Measurements from ENCODE around the gene SPINK8.

DNA sequence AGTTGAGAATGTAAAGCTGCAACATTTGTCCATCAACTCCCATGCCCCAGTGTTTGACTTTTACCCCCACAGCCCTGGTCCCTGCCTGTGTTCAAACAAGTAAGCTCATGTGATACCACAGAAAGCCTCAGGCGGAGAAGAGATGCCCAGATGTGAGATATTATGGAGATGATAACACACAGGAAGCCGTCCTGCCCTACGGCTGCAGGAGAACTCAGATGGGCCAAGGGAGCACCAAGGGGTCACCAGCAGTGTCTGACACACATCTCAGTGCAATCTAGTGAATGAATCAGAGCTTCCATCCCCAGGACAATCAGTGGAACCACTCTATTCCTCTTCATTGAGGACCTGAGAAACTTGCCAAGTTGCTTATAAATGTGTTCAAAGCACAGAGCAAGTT is 14.0 kb upstream of the SPINK8 start:
- TF ChIP-seq SUZ12 (IDR thresholded peaks at IDR 0.05; ENCODE audit: low read length) (no peak), POLR2A (IDR thresholded peaks at IDR 0.05; ENCODE audit: control extremely low read depth in 1 of 2, low read depth in 2 of 2, low read length in 2 of 2) (no peak), CHD1 (IDR thresholded peaks at IDR 0.05; ENCODE audit: low read depth, low read length) (no peak), EZH2 (IDR thresholded peaks at IDR 0.05; ENCODE audit: low read depth, low read length, severe bottlenecking) (no peak), CREB1 (IDR thresholded peaks at IDR 0.05) (no peak), GABPA (IDR thresholded peaks at IDR 0.05; ENCODE audit: borderline replicate concordance, insufficient read depth, low read length) (no peak), RAD21 (IDR thresholded peaks at IDR 0.05 in 1 of 2, conservative IDR thresholded peaks at IDR 0.05 in 1 of 2; ENCODE audit: low read depth in 2 of 2, low read length in 2 of 2) (no peak), TBP (IDR thresholded peaks at IDR 0.05; ENCODE audit: low read depth, low read length) (no peak), SIN3A (conservative IDR thresholded peaks at IDR 0.05 in 1 of 2, IDR thresholded peaks at IDR 0.05 in 1 of 2; ENCODE audit: low read depth in 1 of 2, low read length in 2 of 2) (no peak)
- TF ChIP-seq, protein P1, sequence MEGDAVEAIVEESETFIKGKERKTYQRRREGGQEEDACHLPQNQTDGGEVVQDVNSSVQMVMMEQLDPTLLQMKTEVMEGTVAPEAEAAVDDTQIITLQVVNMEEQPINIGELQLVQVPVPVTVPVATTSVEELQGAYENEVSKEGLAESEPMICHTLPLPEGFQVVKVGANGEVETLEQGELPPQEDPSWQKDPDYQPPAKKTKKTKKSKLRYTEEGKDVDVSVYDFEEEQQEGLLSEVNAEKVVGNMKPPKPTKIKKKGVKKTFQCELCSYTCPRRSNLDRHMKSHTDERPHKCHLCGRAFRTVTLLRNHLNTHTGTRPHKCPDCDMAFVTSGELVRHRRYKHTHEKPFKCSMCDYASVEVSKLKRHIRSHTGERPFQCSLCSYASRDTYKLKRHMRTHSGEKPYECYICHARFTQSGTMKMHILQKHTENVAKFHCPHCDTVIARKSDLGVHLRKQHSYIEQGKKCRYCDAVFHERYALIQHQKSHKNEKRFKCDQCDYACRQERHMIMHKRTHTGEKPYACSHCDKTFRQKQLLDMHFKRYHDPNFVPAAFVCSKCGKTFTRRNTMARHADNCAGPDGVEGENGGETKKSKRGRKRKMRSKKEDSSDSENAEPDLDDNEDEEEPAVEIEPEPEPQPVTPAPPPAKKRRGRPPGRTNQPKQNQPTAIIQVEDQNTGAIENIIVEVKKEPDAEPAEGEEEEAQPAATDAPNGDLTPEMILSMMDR (IDR thresholded peaks at IDR 0.05; ENCODE audit: control extremely low read depth in 1 of 3, insufficient read depth in 1 of 3, low read depth in 1 of 3, low read length in 3 of 3) = no peak
- TF ChIP-seq, protein P2, sequence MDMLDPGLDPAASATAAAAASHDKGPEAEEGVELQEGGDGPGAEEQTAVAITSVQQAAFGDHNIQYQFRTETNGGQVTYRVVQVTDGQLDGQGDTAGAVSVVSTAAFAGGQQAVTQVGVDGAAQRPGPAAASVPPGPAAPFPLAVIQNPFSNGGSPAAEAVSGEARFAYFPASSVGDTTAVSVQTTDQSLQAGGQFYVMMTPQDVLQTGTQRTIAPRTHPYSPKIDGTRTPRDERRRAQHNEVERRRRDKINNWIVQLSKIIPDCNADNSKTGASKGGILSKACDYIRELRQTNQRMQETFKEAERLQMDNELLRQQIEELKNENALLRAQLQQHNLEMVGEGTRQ (IDR thresholded peaks at IDR 0.05; ENCODE audit: low read length) = no peak
